Limb (tissue), 2 donors: ENCODE results near the gene DISP2.

Source experiments
- DNase-seq, 2 donors: peaks; one replicate each; pipeline ENCODE4 v3.0.0-alpha.2; 2016; ENCODE audit errors: extremely low spot score in 2 of 2

DISP2 gene

DNA sequence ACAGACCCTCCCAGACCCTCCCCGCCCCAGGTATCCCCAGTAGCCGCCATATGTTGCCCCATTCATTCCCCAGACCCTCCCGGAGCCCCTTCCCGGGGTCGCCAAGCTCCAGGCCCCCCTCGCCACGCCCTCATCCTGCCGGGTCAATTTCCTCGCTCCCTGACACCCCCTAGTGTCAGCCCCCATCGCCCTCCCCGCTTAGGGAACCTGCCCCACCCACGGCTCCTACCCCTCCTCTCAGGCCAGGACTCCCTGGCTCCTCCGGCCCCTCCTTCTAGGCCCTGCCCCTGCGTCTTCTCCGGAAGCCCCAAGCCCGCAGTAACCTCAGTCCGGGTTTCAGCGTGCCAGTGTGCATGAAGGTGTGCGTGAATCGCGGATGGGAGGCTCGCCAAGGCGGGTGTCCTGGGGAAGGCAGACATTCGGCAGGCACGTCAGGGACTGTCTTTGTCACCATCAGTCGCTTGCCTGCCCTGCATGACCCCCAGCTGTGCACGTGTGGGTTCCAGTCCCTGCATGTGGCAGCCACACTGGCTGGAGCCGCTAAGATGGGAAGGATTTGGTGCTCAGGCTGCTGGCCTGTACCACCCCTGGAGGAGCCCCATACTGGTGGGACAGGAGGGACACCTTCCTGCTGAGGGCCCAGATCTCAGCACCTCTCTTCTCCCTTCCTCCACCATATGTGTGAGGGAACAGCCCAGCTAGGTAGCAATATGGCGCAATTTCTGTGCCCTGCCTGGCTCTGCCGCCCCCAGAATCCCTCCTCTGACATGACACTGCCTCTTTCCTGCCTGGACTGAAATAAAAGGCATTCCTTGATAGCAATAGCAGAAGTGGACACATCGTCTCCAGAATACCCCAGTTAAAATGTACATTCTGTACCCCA is 693 bp downstream of the DISP2 start:
- no peak for DNase-seq

DNA sequence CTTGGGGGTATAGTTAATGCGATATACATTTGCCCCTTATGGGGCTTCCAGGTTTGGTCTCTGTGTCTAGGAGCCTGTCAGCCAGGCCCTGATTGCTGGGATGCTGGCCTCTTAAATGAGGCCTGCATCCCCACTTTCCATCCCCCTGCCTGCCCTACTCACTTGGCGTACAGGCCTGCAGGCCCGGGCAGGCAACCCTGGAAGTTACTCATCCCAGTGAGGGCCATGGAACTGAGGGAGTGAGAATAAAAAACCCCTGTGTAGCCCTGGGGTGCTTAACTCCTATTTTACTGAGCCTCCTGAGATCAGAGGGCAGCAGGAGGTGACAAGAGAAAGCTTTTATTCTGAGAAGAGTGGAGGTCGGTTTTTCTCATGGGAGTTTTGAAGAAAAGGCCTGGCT is 2.0 kb downstream of the DISP2 start:
- DNase-seq: no peak

DNA sequence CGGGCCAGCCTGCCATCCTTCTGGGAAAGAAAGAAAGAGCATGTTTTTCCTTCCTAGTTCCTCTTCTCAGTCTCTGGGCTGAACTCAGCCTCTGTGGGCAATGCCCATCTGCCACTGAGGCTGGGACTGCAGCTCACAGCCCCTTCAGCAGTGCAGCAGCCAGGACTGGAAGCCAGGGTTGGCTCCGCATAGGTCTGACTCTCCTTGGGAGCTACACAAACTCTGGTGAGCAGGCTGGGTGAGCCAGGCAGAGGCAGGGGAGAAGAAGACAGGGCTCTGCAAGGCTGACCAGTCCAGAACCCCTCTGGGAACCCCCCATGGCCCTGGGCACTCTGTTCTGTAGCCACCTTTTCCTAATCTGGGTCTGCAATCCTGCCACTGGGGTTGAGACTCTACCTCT is 3.6 kb downstream of the DISP2 start:
- DNase-seq: no peak

- DNase-seq: no peak
Observed at GRCh38 chr15:40363611-40364010, 5.6 kb downstream of the DISP2 start.

GRCh38 chr15:40364251-40364650 is 6.2 kb downstream of the DISP2 start:
- DNase-seq: no peak

DNA sequence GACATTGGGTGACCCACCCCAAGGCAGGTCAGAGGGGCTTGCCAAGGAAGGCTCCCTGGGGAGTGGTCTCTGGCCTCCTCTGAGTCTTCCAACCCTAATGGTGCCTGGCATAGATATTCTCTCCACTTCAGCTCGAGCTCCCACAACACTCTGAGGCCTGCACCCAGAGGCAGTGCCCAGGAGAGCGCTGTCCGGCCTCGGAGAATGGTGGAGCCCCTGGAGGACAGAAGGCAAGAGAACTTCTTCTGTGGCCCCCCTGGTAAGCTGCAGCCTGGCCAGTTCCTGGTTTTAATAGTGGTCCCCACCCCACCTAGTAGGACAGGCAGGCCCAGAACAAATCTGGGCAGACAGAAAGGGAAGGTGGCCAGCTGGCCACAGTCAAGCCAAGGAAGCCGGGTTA is 7.0 kb downstream of the DISP2 start:
- DNase-seq: no peak

GRCh38 chr15:40365624-40366456 is 7.8 kb downstream of the DISP2 start:
- no peak for DNase-seq

- no peak for DNase-seq
Observed at GRCh38 chr15:40366457-40367370, 8.7 kb downstream of the DISP2 start.

GRCh38 chr15:40367371-40367685 is 9.3 kb downstream of the DISP2 start:
- no peak for DNase-seq

- peak; percentile 84 to 85 for DNase-seq
Observed at GRCh38 chr15:40367686-40368611, 9.9 kb downstream of the DISP2 start.

- no peak for DNase-seq
Observed at GRCh38 chr15:40368719-40369473, 10.9 kb downstream of the DISP2 start.

DNA sequence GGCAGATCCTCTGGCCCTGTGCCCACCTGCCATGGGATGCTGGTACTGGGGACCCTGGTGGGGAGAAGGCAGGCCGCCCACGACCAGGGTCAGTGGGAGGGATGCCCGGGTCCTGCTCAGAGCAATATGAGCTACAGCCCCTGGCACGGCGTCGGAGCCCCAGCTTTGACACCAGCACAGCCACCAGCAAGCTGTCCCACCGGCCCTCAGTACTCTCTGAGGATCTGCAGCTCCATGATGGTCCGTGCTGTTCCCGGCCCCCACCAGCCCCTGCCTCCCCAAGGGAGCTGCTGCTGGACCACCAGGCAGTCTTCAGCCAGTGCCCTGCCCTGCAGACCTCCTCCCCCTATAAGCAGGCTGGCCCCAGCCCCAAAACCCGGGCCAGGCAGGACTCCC is 11.5 kb downstream of the DISP2 start:
- no peak for DNase-seq

GRCh38 chr15:40369971-40370370 is 12.0 kb downstream of the DISP2 start:
- DNase-seq: no peak

DNA sequence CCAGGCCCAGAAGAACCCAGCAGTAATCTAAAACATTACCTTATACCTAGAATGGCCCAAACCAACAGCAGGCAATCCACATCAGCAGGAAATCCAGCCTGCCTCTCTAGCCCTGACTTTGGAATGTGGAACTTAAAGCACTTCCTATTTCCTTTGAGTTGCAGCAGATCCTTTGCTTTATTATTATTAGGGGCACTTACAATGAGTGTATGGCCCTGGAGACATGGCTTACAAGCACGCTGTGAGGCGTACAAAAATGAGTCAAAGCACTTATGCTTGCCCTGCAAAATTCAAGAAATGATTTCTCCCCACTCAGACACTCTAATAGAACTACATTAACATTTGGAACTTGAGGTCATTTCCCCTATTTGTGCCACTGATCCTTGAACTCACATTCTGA is 15.0 kb downstream of the DISP2 start:
- DNase-seq: no peak

GRCh38 chr15:40377606-40378005 is 19.6 kb downstream of the DISP2 start:
- DNase-seq: no peak

GRCh38 chr15:40379374-40379773 is 21.4 kb downstream of the DISP2 start:
- no peak for DNase-seq

GRCh38 chr15:40379853-40380252 is 21.8 kb downstream of the DISP2 start:
- no peak for DNase-seq

DNA sequence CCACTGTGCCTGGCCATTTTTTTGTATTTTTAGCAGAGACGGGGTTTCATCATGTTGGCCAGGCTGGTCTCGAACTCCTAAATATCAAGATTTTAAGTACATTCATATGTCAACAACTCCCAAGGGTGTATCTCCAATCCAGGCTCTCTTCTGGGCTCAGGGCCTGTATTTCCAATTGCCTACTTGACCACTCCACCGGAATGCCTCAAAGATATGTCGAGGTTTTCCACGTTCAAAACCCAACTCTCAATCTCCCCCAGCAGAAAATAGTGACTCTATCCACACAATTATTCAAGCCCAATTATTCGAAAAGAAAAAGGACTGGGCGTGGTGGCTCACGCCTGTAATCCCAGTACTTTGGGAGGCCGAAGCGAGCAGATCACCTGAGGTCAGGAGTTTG is 22.6 kb downstream of the DISP2 start:
- no peak for DNase-seq

DNA sequence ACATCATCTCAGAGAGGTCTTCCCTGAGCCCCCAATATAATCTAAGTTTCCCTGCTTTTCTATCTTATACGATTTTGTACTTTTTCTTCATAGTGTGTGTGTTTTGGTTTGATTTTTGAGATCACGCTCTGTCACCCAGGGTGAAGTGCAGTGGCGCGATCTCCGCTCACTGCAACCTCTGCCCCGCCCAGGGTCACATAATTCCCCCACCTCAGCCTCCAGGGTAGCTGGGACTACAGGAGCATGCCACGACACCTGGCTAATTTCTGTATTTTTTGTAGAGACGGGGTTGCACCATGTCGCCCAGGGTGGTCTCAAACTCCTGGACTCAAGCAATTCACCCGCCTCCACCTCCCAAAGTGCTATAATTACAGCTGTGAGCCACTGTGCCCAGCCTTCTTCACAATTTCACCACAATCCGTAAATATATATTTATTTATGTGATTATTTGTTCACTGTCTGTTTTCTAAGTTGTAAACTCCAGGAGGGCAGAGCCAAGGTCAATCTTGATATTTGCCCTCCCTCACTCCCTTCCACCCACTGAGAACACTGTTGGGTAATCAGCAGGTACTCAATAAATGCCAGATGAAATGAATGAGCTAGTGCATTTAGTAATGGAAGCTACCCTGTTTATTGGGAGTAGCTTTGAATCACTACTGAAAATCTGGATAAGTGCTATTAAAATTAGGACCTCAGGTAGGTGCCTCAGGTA is 24.0 kb downstream of the DISP2 start:
- no peak for DNase-seq
